HG02943 (cell line): ENCODE results near the gene CDH1.

Experiments used
- ATAC-seq: cut with Tn5 transposase; IDR thresholded peaks from one replicate; pipeline ENCODE4 v1.9.1; 2021; ENCODE audit warnings: mild to moderate bottlenecking, low read depth, moderate library complexity; ENCODE audit not compliant: unreplicated experiment

The CDH1 gene

GRCh38 chr16:68843482-68844210 is 106.6 kb downstream of the CDH1 start, which contains the start of gene TANGO6:
TANGO6 (plus strand) TSS chr16:68843531; CDS start chr16:68843618, 87 bp downstream.
- peak; percentile 86 for ATAC-seq

- ATAC-seq: no peak
These were observed 107.1 kb downstream of the CDH1 start for GRCh38 chr16:68844211-68844564.

- no peak for ATAC-seq
These were observed 111.7 kb downstream of the CDH1 start for GRCh38 chr16:68848786-68849185.

- ATAC-seq: no peak
These were observed 113.4 kb downstream of the CDH1 start for GRCh38 chr16:68850481-68850880.

- ATAC-seq: no peak
These were observed 114.5 kb downstream of the CDH1 start for GRCh38 chr16:68851601-68852000.

GRCh38 chr16:68857479-68857878 is 120.4 kb downstream of the CDH1 start:
- ATAC-seq: no peak

GRCh38 chr16:68859828-68860227 is 122.7 kb downstream of the CDH1 start:
- ATAC-seq: no peak

- ATAC-seq: no peak
These were observed 124.1 kb downstream of the CDH1 start for GRCh38 chr16:68860978-68861892.

GRCh38 chr16:68866933-68867332 is 129.8 kb downstream of the CDH1 start:
- ATAC-seq: no peak

GRCh38 chr16:68869492-68870088 is 132.5 kb downstream of the CDH1 start:
- ATAC-seq: no peak

GRCh38 chr16:68873635-68874471 is 136.8 kb downstream of the CDH1 start:
- no peak for ATAC-seq

GRCh38 chr16:68875871-68876270 is 138.8 kb downstream of the CDH1 start:
- ATAC-seq: no peak

- no peak for ATAC-seq
These were observed 146.6 kb downstream of the CDH1 start for GRCh38 chr16:68883685-68884084.

GRCh38 chr16:68884401-68884800 is 147.3 kb downstream of the CDH1 start:
- no peak for ATAC-seq
